Progenitor cell of endocrine pancreas (in vitro differentiated cells): ENCODE results near the gene PRODH. TPM values are rescaled to one million over a fixed set of nuclear protein-coding genes. Genes with fewer than 3 reads are reported as not detected.
"Not testable (repeated sequence)": the region's sequence is repeated elsewhere in the genome, so short reads cannot be mapped to it uniquely, and the experiment has no call there.

ENCODE experiments used
- DNase-seq: peaks from one replicate; pipeline ENCODE4 v3.0.0; 2021; ENCODE audit warnings: low spot score; ENCODE audit not compliant: unreplicated experiment
- H3K27ac Mint-ChIP-seq: 2 replicates; pipeline ENCODE4 v1.8.0; 2021; ENCODE audit warnings: mild to moderate bottlenecking, moderate library complexity, mixed read lengths
- H3K27me3 Mint-ChIP-seq: 2 replicates; pipeline ENCODE4 v1.8.0; 2021; ENCODE audit warnings: mixed read lengths
- H3K36me3 Mint-ChIP-seq: 2 replicates; pipeline ENCODE4 v1.8.0; 2022; ENCODE audit warnings: mixed read lengths; ENCODE audit not compliant: insufficient read depth
- H3K4me1 Mint-ChIP-seq: 2 replicates; pipeline ENCODE4 v1.8.0; 2021; ENCODE audit warnings: low read depth, mixed read lengths
- H3K4me3 Mint-ChIP-seq: 2 replicates; pipeline ENCODE4 v1.8.0; 2021; ENCODE audit warnings: low read depth, mild to moderate bottlenecking, moderate library complexity, mixed read lengths
- H3K9me3 Mint-ChIP-seq: 2 replicates; pipeline ENCODE4 v1.8.0; 2021; ENCODE audit warnings: low read depth, mixed read lengths
- total RNA-seq: library from RNA; stranded (reverse); gene quantifications from 2 replicates; pipeline ENCODE4 v1.2.1, GENCODE V29; 2021
- TF ChIP-seq, protein P1 (sequence below): fragments of 200-600 bp; sonication (generic); IDR thresholded peaks from one replicate; pipeline ENCODE4 v1.5.0; 2021; ENCODE audit warnings: antibody characterized with exemption, mild to moderate bottlenecking; ENCODE audit not compliant: unreplicated experiment

Gene PRODH
- total RNA-seq, 1 donor from 2014 or later, result 6.4 TPM

DNA sequence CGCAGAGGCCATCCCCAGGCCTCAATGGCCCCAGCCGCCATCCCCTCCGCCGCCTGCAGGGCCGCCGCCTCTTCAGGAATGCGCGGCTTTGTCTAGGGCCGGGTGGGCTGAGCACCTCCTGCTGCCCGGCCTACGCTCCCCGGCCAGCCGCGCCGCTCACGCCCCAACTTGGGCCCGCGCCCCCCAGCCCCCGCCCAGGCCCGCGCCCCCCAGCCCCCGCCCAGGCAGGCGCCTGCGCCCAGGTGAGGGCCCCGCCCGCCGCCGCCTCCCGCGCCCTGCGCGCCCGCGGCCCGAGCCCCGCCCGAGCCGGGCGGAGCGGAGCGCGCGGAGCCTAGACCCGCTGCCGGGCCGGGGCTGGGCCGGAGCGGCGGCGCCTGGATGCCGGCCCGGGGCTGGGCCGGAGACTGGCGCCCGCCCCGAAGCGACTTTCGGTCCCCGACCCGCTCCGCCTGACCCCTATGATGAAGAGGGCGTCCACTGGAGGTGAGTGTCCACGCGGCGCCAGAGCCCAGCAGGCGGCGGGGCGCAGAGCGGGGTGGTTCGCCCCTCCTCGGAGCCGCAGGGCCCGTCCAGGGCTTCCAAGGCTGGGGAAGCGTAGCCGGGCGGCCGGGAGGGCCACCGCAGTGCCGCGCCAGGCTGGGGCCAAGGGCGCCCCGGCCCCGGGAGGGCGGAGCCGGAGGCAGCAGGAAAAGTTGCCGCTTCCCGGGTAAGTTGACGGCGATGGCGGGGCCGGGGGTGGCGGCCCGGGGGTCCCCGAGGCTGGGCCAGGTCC lies 34.3 kb upstream of the PRODH start:
- TF ChIP-seq, protein P1, sequence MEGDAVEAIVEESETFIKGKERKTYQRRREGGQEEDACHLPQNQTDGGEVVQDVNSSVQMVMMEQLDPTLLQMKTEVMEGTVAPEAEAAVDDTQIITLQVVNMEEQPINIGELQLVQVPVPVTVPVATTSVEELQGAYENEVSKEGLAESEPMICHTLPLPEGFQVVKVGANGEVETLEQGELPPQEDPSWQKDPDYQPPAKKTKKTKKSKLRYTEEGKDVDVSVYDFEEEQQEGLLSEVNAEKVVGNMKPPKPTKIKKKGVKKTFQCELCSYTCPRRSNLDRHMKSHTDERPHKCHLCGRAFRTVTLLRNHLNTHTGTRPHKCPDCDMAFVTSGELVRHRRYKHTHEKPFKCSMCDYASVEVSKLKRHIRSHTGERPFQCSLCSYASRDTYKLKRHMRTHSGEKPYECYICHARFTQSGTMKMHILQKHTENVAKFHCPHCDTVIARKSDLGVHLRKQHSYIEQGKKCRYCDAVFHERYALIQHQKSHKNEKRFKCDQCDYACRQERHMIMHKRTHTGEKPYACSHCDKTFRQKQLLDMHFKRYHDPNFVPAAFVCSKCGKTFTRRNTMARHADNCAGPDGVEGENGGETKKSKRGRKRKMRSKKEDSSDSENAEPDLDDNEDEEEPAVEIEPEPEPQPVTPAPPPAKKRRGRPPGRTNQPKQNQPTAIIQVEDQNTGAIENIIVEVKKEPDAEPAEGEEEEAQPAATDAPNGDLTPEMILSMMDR, result peak; percentile 48
- peaks cover 2% of the 10 kb centered on the region for H3K27me3 Mint-ChIP-seq
- peak; percentile 51 for DNase-seq
- H3K4me1 Mint-ChIP-seq, result no peaks in the 10 kb centered on the region
- peak overlapping the region; percentile 65 for H3K4me3 Mint-ChIP-seq
- no peak overlapping the region for H3K27ac Mint-ChIP-seq
- no peaks in the 10 kb centered on the region for H3K36me3 Mint-ChIP-seq
- H3K9me3 Mint-ChIP-seq, result no peaks in the 10 kb centered on the region

- H3K36me3 Mint-ChIP-seq, DNase-seq, H3K4me1 Mint-ChIP-seq, H3K9me3 Mint-ChIP-seq, H3K27me3 Mint-ChIP-seq: not testable (repeated sequence)
- peak overlapping the region; percentile 59 for H3K4me3 Mint-ChIP-seq
- H3K27ac Mint-ChIP-seq, result peak overlapping the region; percentile 77
Measured at GRCh38 chr22:18969158-18969942, 33.3 kb upstream of the PRODH start.

DNA sequence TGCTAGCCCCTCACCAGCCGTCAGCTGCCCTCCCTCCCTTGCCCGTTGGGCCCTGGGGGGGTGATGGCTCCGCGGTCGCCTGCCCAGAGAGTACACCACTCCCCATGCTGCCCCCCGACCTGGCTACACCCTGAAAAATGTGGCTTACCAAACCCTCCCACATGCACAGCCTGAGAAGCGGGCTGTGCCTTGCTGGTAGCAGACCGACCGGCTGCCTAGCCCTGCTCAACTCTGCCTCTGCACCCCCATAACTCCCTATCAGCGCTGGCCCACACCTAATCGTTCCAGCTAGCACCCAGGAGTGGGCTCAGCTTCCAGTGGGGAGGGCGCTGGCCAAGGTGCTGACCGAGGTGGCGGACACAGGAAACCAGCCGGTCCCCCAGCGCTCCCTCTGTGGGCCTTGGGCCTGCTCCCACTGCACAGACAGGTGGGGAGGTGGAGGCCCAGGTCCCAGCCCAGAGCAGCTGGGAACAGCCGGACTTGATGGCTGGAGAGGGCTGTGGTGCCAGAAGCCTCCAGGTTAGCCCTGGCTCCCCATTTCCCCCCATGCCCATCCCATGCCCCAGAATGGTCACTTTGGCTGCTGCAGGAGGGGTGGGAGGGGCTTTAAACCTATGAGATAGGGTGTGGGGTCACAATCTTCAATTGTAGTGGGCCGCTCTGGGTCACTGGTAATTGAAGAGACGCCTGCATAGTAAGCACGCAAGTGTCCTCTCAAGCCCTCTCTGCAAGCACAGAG lies 32.1 kb upstream of the PRODH start:
- TF ChIP-seq, protein P1, result no peak
- peak; percentile 85 for DNase-seq
- Mint-ChIP-seq H3K27ac (no peak overlapping the region), H3K9me3 (no peaks in the 10 kb centered on the region), H3K27me3 (peaks cover 2% of the 10 kb centered on the region), H3K4me1 (no peaks in the 10 kb centered on the region), H3K36me3 (no peaks in the 10 kb centered on the region), H3K4me3 (no peak overlapping the region)

GRCh38 chr22:18967391-18968010 lies 31.4 kb upstream of the PRODH start:
- H3K27me3 Mint-ChIP-seq, H3K4me3 Mint-ChIP-seq, H3K4me1 Mint-ChIP-seq, H3K36me3 Mint-ChIP-seq, H3K9me3 Mint-ChIP-seq, H3K27ac Mint-ChIP-seq: not testable (repeated sequence)
- peak; percentile 38 for DNase-seq
- TF ChIP-seq, protein P1, result peak; percentile 19

DNA sequence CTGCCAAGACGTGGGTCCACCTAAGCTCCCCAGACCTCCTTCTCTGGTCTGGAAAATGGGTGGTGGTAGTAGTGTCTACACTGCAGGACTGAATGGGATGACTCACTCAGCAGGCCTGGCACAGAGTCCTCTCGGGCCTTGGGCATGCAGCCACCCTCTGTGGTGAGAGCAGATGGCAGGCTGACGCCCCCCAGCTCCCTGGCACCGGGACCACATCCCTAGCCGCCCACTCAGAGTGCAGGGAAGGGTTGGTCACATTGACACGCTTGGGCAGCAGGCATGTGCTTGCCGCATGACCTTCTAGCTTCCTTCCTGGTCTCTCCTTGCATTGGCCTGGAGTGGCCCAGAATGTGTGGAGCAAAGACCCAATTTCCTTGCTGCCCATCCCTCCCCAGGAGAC lies 30.7 kb upstream of the PRODH start:
- Mint-ChIP-seq H3K27ac (no peak overlapping the region), H3K4me1 (no peaks in the 10 kb centered on the region), H3K27me3 (peaks cover 1% of the 10 kb centered on the region), H3K4me3 (no peak overlapping the region), H3K9me3 (no peaks in the 10 kb centered on the region), H3K36me3 (no peaks in the 10 kb centered on the region)
- TF ChIP-seq, protein P1, result no peak
- no peak for DNase-seq
